Tibial nerve (tissue), 3 donors: ENCODE data around the gene VOPP1.

Source experiments
- POLR2A ChIP-seq, 2 donors: fragments of 450-650 bp; IDR thresholded peaks; one replicate each; pipeline ENCODE4 v1.6.1; 2017; ENCODE audit warnings: antibody characterized with exemption in 2 of 2, mild to moderate bottlenecking in 2 of 2, moderate library complexity in 2 of 2
- TF ChIP-seq, protein P1 (sequence below), 5 experiments: fragments of 200-600 bp in 3 of 5; fragments of 450-650 bp in 2 of 5; sonication (generic) in 3 of 5; IDR thresholded peaks; one replicate each; pipeline ENCODE4 v1.5.1; 2016 to 2019; ENCODE audit warnings: antibody characterized with exemption in 5 of 5, mild to moderate bottlenecking in 3 of 5, moderate library complexity in 2 of 5

DNA sequence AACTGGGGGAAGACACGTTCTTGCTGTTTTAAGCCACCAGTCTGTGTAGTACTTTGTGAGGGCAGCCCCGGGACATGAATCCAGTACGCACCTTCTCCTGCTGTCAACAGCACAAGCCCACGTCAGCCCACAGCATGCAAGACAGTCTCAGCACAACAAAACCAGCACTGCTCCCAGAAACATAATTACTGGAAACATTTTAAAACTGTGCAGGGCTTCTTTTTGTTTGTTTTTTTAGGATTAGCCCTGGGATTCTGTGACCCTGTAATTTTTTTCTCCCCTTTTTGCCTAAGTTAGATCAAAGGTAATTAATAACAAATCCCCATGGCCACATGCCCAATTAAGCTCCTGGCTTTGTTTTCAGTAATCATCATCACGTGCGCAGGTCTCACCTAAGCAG is 87.5 kb downstream of the VOPP1 start:
- TF ChIP-seq, protein P1, sequence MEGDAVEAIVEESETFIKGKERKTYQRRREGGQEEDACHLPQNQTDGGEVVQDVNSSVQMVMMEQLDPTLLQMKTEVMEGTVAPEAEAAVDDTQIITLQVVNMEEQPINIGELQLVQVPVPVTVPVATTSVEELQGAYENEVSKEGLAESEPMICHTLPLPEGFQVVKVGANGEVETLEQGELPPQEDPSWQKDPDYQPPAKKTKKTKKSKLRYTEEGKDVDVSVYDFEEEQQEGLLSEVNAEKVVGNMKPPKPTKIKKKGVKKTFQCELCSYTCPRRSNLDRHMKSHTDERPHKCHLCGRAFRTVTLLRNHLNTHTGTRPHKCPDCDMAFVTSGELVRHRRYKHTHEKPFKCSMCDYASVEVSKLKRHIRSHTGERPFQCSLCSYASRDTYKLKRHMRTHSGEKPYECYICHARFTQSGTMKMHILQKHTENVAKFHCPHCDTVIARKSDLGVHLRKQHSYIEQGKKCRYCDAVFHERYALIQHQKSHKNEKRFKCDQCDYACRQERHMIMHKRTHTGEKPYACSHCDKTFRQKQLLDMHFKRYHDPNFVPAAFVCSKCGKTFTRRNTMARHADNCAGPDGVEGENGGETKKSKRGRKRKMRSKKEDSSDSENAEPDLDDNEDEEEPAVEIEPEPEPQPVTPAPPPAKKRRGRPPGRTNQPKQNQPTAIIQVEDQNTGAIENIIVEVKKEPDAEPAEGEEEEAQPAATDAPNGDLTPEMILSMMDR (IDR thresholded peaks at IDR 0.05): no peak
- TF ChIP-seq POLR2A (IDR thresholded peaks at IDR 0.05): no peak
